H9 (cell line): ENCODE measurements around the gene AREG. TPM values are rescaled to one million over a fixed set of nuclear protein-coding genes. Genes with fewer than 3 reads are reported as not detected.

Experiments used
- DNase-seq: peaks from one replicate; pipeline ENCODE4 v3.0.0-alpha.2; 2017
- H2AFZ ChIP-seq: one replicate; pipeline ENCODE4 v1.6.1; 2013; ENCODE audit warnings: mild to moderate bottlenecking, low read length, control low read depth, moderate library complexity
- H2AK5ac ChIP-seq: 2 replicates; pipeline ENCODE4 v1.6.1; 2013; ENCODE audit warnings: low read length, control low read depth, mixed read lengths; ENCODE audit not compliant: insufficient read length
- H2BK120ac ChIP-seq: one replicate; pipeline ENCODE4 v1.6.1; 2013; ENCODE audit warnings: low read depth, mild to moderate bottlenecking, low read length, control low read depth, inconsistent platforms; ENCODE audit not compliant: poor library complexity, severe bottlenecking
- H2BK12ac ChIP-seq: 2 replicates; pipeline ENCODE4 v1.6.1; 2013; ENCODE audit warnings: low read length, control low read depth, mixed read lengths, low read depth; ENCODE audit not compliant: insufficient read length
- H2BK15ac ChIP-seq: 2 replicates; pipeline ENCODE4 v1.6.1; 2013; ENCODE audit warnings: low read depth, low read length, control low read depth
- H2BK20ac ChIP-seq: one replicate; pipeline ENCODE4 v1.6.1; 2013; ENCODE audit warnings: low read depth, mild to moderate bottlenecking, low read length, control low read depth, inconsistent platforms; ENCODE audit not compliant: poor library complexity, severe bottlenecking
- H2BK5ac ChIP-seq: 2 replicates; pipeline ENCODE4 v1.6.1; 2013; ENCODE audit warnings: low read length, control low read depth, mixed read lengths; ENCODE audit not compliant: insufficient read length
- H3K14ac ChIP-seq: 2 replicates; pipeline ENCODE4 v1.6.1; 2013; ENCODE audit warnings: low read length, control low read depth; ENCODE audit not compliant: insufficient read depth
- H3K18ac ChIP-seq: 2 replicates; pipeline ENCODE4 v1.6.1; 2013; ENCODE audit warnings: low read depth, mild to moderate bottlenecking, mixed read lengths, low read length, control low read depth; ENCODE audit not compliant: insufficient read length
- H3K23ac ChIP-seq: 2 replicates; pipeline ENCODE4 v1.6.1; 2013; ENCODE audit warnings: low read length, control low read depth, mixed read lengths, low read depth; ENCODE audit not compliant: insufficient read length
- H3K23me2 ChIP-seq: 2 replicates; pipeline ENCODE4 v1.6.1; 2013; ENCODE audit warnings: low read depth, mild to moderate bottlenecking, mixed read lengths, low read length, control low read depth; ENCODE audit not compliant: insufficient read length, poor library complexity, severe bottlenecking
- H3K27ac ChIP-seq: 2 replicates; pipeline ENCODE4 v1.5.1; 2013; ENCODE audit warnings: low read length, control low read depth, mixed read lengths, low read depth; ENCODE audit not compliant: insufficient read length
- H3K27me3 ChIP-seq: 2 replicates; pipeline ENCODE4 v1.6.1; 2013; ENCODE audit warnings: low read length, control low read depth, inconsistent platforms; ENCODE audit not compliant: insufficient read depth
- H3K4ac ChIP-seq: 2 replicates; pipeline ENCODE4 v1.6.1; 2013; ENCODE audit warnings: low read depth, mild to moderate bottlenecking, control low read depth, inconsistent platforms, low read length, moderate library complexity
- H3K4me1 ChIP-seq: 2 replicates; pipeline ENCODE4 v1.6.1; 2013; ENCODE audit warnings: low read length, control low read depth, inconsistent platforms; ENCODE audit not compliant: insufficient read depth
- H3K4me2 ChIP-seq: 2 replicates; pipeline ENCODE4 v1.6.1; 2013; ENCODE audit warnings: low read length, control low read depth, mixed read lengths; ENCODE audit not compliant: insufficient read length, insufficient read depth
- H3K56ac ChIP-seq: 2 replicates; pipeline ENCODE4 v1.6.1; 2013; ENCODE audit warnings: low read depth, mild to moderate bottlenecking, mixed read lengths, low read length, control low read depth; ENCODE audit not compliant: insufficient read length
- H3K79me1 ChIP-seq: 2 replicates; pipeline ENCODE4 v1.6.1; 2013; ENCODE audit warnings: low read depth, mild to moderate bottlenecking, moderate library complexity, low read length, control low read depth, inconsistent platforms; ENCODE audit not compliant: insufficient read depth, poor library complexity, severe bottlenecking
- H3K79me2 ChIP-seq: 2 replicates; pipeline ENCODE4 v1.6.1; 2013; ENCODE audit warnings: low read length, control low read depth, inconsistent platforms; ENCODE audit not compliant: insufficient read depth
- H3K9ac ChIP-seq: 2 replicates; pipeline ENCODE4 v1.6.1; 2013; ENCODE audit warnings: low read length, control low read depth, mixed read lengths; ENCODE audit not compliant: insufficient read length; ENCODE audit errors: extremely low read depth
- H3K9me3 ChIP-seq: one replicate; pipeline ENCODE4 v1.6.1; 2013; ENCODE audit warnings: low read depth, low read length, inconsistent platforms; ENCODE audit not compliant: control insufficient read depth
- H3T11ph ChIP-seq: one replicate; pipeline ENCODE4 v1.6.1; 2013; ENCODE audit warnings: mild to moderate bottlenecking, low read length, control low read depth, inconsistent platforms
- H4K20me1 ChIP-seq: one replicate; pipeline ENCODE4 v1.6.1; 2013; ENCODE audit not compliant: control insufficient read depth, insufficient read length, insufficient read depth
- H4K5ac ChIP-seq: 2 replicates; pipeline ENCODE4 v1.6.1; 2013; ENCODE audit warnings: low read depth, mild to moderate bottlenecking, mixed read lengths, low read length, control low read depth; ENCODE audit not compliant: insufficient read length
- H4K8ac ChIP-seq: replicated peaks from 2 replicates; pipeline ENCODE4 v1.6.1; 2013; ENCODE audit warnings: low read length, control low read depth, mixed read lengths, low read depth; ENCODE audit not compliant: insufficient read length
- H4K91ac ChIP-seq: 2 replicates; pipeline ENCODE4 v1.6.1; 2013; ENCODE audit warnings: low read depth, mild to moderate bottlenecking, moderate library complexity, mixed read lengths, low read length, control low read depth; ENCODE audit not compliant: insufficient read length
- H3K27ac Mint-ChIP-seq, 3 experiments: 2 replicates in 2 of 3; 3 replicates in 1 of 3; pipeline ENCODE4 v1.8.0; 2020 to 2021; ENCODE audit warnings: mixed read lengths in 3 of 3, mild to moderate bottlenecking in 1 of 3, moderate library complexity in 1 of 3
- H3K27me3 Mint-ChIP-seq: 2 replicates; pipeline ENCODE4 v1.8.0; 2021; ENCODE audit warnings: low read depth, mild to moderate bottlenecking, moderate library complexity, mixed read lengths
- H3K36me3 Mint-ChIP-seq, 3 experiments: 2 replicates in 2 of 3; 3 replicates in 1 of 3; pipeline ENCODE4 v1.8.0; 2020 to 2021; ENCODE audit warnings: low read depth in 3 of 3, mixed read lengths in 3 of 3; ENCODE audit not compliant: insufficient read depth in 1 of 3
- H3K4me1 Mint-ChIP-seq, 2 experiments: 2 replicates each; pipeline ENCODE4 v1.8.0; 2020; ENCODE audit warnings: mixed read lengths in 2 of 2
- H3K4me3 Mint-ChIP-seq, 2 experiments: 2 replicates in 1 of 2; 3 replicates in 1 of 2; pipeline ENCODE4 v1.8.0; 2020 to 2021; ENCODE audit warnings: mild to moderate bottlenecking in 2 of 2, mixed read lengths in 2 of 2, moderate library complexity in 1 of 2
- H3K9me3 Mint-ChIP-seq, 2 experiments: 2 replicates in 1 of 2; 3 replicates in 1 of 2; pipeline ENCODE4 v1.8.0; 2020; ENCODE audit warnings: mild to moderate bottlenecking in 2 of 2, mixed read lengths in 2 of 2, moderate library complexity in 1 of 2
- WGBS: extraction: QIAGEN DNeasy Blood & Tissue Kit; methylation state at CpG from one replicate; pipeline ENCODE4 v1.1.7; 2013; ENCODE audit warnings: missing lambda C conversion rate, low lambda C conversion rate, mixed read lengths; ENCODE audit not compliant: insufficient read length; ENCODE audit errors: extremely low coverage; 5-methylcytosine and 5-hydroxymethylcytosine counted together
- total RNA-seq: library from RNA; stranded (reverse); gene quantifications from 2 replicates; pipeline ENCODE4 v1.2.1, GENCODE V29; 2021
- TF ChIP-seq, protein P1 (sequence below): fragments of 200-600 bp; sonication (generic); conservative IDR thresholded peaks from 3 replicates; pipeline ENCODE4 v1.8.0; 2021; ENCODE audit warnings: antibody characterized with exemption, mild to moderate bottlenecking

Gene AREG
- total RNA-seq, 1 experiment from 2014 or later: 0.28 TPM

DNA sequence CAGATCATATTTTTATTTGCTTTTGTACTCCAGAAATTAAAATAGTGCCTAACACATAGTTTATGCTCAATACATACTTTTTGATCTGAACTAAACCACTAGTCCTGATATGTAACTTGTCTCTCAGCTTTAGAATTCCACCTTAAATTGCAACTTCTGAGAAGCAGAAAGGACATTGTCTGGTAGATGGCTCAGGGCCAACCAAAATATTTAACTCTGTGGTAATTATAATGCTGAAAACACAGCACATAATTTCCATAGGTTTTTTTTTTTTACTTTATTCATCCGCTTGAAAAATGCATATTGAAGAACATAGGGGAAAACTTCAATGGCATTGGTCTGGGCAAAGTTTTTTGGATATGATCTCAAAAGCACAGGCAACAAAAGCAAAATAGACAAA, 59.3 kb downstream of the AREG start:
- Histone ChIP-seq H3K4ac (no peak overlapping the region), H2BK5ac (no peak overlapping the region), H2BK12ac (no peak overlapping the region), H3K14ac (no peak overlapping the region), H2AFZ (no peak overlapping the region), H3K27me3 (no peaks in the 10 kb centered on the region), H3K79me2 (no peaks in the 10 kb centered on the region), H3K27ac (no peak overlapping the region), H3K23ac (no peak overlapping the region), H3K18ac (no peak overlapping the region), H4K8ac (no peak overlapping the region), H3K79me1 (no peaks in the 10 kb centered on the region), H4K20me1 (no peaks in the 10 kb centered on the region), H3K4me2 (no peak overlapping the region), H3K23me2 (no peaks in the 10 kb centered on the region), H3K4me1 (no peaks in the 10 kb centered on the region), H2BK120ac (no peak overlapping the region), H3T11ph (no peak overlapping the region), H3K56ac (no peak overlapping the region), H2AK5ac (no peak overlapping the region), H4K5ac (no peak overlapping the region), H4K91ac (no peak overlapping the region), H3K9ac (no peak overlapping the region), H2BK15ac (no peak overlapping the region), H3K9me3 (no peaks in the 10 kb centered on the region), H2BK20ac (no peak overlapping the region)
- Mint-ChIP-seq H3K27ac (no peak overlapping the region), H3K9me3 (peaks cover 0 to 4% of the 10 kb centered on the region in 2 experiments; a peak in 2 of 5 replicates), H3K27me3 (no peaks in the 10 kb centered on the region), H3K4me1 (peaks cover 0 to 3% of the 10 kb centered on the region in 2 experiments; a peak in 1 of 4 replicates), H3K36me3 (no peaks in the 10 kb centered on the region), H3K4me3 (no peak overlapping the region)
- TF ChIP-seq, protein P1, sequence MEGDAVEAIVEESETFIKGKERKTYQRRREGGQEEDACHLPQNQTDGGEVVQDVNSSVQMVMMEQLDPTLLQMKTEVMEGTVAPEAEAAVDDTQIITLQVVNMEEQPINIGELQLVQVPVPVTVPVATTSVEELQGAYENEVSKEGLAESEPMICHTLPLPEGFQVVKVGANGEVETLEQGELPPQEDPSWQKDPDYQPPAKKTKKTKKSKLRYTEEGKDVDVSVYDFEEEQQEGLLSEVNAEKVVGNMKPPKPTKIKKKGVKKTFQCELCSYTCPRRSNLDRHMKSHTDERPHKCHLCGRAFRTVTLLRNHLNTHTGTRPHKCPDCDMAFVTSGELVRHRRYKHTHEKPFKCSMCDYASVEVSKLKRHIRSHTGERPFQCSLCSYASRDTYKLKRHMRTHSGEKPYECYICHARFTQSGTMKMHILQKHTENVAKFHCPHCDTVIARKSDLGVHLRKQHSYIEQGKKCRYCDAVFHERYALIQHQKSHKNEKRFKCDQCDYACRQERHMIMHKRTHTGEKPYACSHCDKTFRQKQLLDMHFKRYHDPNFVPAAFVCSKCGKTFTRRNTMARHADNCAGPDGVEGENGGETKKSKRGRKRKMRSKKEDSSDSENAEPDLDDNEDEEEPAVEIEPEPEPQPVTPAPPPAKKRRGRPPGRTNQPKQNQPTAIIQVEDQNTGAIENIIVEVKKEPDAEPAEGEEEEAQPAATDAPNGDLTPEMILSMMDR: no peak
- no peak for DNase-seq
- no CpG with 5 or more reads among the region's 1 CpG for WGBS

Other genes starting within 250 kb of the AREG start
- not detected in 2 replicates for gene EPGN, start 136.7 kb upstream of the AREG start, total RNA-seq
- gene EREG, start 80.0 kb upstream of the AREG start, total RNA-seq: not detected in 2 replicates